ENCODE results near the gene CD300LD. TPM values are rescaled to one million over a fixed set of nuclear protein-coding genes. Genes with fewer than 3 reads are reported as not detected.

The CD300LD gene
- polyA plus RNA-seq, 1 of the 3 experiments (the other 2 are of a cell fraction) = not detected

DNA sequence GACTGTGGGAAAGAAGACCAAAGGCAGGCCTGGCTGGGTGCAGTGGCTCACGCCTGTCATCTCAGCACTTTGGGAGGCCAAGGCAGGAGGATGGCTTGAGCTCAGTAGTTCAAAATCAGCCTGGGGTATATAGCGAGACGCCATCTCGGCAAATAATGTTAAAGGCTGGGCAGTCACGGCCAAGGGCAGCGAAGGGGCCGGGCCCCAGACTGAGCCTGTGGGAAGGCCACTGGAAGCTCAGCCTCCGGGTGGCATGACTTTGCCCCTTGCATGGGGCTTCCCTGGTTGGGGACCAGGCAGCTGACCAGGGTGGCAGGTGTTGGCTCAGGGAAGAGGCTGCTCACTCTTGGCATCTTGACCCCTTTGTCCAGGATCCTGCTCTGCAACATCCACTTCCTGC, 14.0 kb upstream of the CD300LD start:
- 67% methylated on average over 8 of the region's 8 CpGs for WGBS (ENCODE audit: low lambda C conversion rate)
- Histone ChIP-seq H3K9me2 (no peaks in the 10 kb centered on the region), H3K4me1 (ENCODE audit: control insufficient read depth in 1 of 2, insufficient read depth in 2 of 2, low read depth in 1 of 2, low read length in 1 of 2) (no peaks in the 10 kb centered on the region), H3K36me3 (replicated peaks in 1 of 2; ENCODE audit: control insufficient read depth in 1 of 2, insufficient read depth in 2 of 2, low read length in 1 of 2) (no peaks in the 10 kb centered on the region), H3K4me3 (ENCODE audit: low read depth in 2 of 2, low read length in 1 of 2) (no peak overlapping the region), H3K9me3 (no peaks in the 10 kb centered on the region), H3K27ac (ENCODE audit: low read depth in 2 of 2, low read length in 1 of 2) (no peak overlapping the region), H3K79me2 (ENCODE audit: insufficient read depth) (no peaks in the 10 kb centered on the region), H3K27me3 (ENCODE audit: insufficient read depth) (no peaks in the 10 kb centered on the region), H3K4me2 (no peak overlapping the region), H3F3A (replicated peaks; ENCODE audit: insufficient read depth) (no peaks in the 10 kb centered on the region), H4K20me1 (ENCODE audit: insufficient read depth) (no peaks in the 10 kb centered on the region), H2AFZ (ENCODE audit: low read depth) (no peak overlapping the region), H3K9ac (no peak overlapping the region)
- TF ChIP-seq, protein P1, sequence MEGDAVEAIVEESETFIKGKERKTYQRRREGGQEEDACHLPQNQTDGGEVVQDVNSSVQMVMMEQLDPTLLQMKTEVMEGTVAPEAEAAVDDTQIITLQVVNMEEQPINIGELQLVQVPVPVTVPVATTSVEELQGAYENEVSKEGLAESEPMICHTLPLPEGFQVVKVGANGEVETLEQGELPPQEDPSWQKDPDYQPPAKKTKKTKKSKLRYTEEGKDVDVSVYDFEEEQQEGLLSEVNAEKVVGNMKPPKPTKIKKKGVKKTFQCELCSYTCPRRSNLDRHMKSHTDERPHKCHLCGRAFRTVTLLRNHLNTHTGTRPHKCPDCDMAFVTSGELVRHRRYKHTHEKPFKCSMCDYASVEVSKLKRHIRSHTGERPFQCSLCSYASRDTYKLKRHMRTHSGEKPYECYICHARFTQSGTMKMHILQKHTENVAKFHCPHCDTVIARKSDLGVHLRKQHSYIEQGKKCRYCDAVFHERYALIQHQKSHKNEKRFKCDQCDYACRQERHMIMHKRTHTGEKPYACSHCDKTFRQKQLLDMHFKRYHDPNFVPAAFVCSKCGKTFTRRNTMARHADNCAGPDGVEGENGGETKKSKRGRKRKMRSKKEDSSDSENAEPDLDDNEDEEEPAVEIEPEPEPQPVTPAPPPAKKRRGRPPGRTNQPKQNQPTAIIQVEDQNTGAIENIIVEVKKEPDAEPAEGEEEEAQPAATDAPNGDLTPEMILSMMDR (IDR thresholded peaks at IDR 0.05) = no peak
- no peak for TF ChIP-seq CHD2 (IDR thresholded peaks at IDR 0.05; ENCODE audit: low read length, partially characterized antibody)
- TF ChIP-seq SIN3A (IDR thresholded peaks at IDR 0.05; ENCODE audit: borderline replicate concordance, low read depth, low read length) = no peak
- no peak for TF ChIP-seq RXRA (IDR thresholded peaks at IDR 0.05; ENCODE audit: borderline replicate concordance, low read depth)
- TF ChIP-seq, protein P2, sequence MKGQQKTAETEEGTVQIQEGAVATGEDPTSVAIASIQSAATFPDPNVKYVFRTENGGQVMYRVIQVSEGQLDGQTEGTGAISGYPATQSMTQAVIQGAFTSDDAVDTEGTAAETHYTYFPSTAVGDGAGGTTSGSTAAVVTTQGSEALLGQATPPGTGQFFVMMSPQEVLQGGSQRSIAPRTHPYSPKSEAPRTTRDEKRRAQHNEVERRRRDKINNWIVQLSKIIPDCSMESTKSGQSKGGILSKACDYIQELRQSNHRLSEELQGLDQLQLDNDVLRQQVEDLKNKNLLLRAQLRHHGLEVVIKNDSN (IDR thresholded peaks at IDR 0.05; ENCODE audit: borderline replicate concordance, low read depth) = no peak
- TF ChIP-seq NRF1 (IDR thresholded peaks at IDR 0.05; ENCODE audit: low read depth, low read length) = no peak
- no peak for TF ChIP-seq SMC3 (IDR thresholded peaks at IDR 0.05; ENCODE audit: low read depth, low read length)
- TF ChIP-seq FOSL2 (IDR thresholded peaks at IDR 0.05; ENCODE audit: borderline replicate concordance, low read depth) = no peak
- no peak for TF ChIP-seq RFX5 (IDR thresholded peaks at IDR 0.05; ENCODE audit: low read length)
- TF ChIP-seq, protein P3, sequence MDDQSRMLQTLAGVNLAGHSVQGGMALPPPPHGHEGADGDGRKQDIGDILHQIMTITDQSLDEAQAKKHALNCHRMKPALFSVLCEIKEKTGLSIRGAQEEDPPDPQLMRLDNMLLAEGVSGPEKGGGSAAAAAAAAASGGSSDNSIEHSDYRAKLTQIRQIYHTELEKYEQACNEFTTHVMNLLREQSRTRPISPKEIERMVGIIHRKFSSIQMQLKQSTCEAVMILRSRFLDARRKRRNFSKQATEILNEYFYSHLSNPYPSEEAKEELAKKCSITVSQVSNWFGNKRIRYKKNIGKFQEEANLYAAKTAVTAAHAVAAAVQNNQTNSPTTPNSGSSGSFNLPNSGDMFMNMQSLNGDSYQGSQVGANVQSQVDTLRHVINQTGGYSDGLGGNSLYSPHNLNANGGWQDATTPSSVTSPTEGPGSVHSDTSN (IDR thresholded peaks at IDR 0.05) = no peak
- TF ChIP-seq, protein P4, sequence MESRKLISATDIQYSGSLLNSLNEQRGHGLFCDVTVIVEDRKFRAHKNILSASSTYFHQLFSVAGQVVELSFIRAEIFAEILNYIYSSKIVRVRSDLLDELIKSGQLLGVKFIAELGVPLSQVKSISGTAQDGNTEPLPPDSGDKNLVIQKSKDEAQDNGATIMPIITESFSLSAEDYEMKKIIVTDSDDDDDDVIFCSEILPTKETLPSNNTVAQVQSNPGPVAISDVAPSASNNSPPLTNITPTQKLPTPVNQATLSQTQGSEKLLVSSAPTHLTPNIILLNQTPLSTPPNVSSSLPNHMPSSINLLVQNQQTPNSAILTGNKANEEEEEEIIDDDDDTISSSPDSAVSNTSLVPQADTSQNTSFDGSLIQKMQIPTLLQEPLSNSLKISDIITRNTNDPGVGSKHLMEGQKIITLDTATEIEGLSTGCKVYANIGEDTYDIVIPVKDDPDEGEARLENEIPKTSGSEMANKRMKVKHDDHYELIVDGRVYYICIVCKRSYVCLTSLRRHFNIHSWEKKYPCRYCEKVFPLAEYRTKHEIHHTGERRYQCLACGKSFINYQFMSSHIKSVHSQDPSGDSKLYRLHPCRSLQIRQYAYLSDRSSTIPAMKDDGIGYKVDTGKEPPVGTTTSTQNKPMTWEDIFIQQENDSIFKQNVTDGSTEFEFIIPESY (IDR thresholded peaks at IDR 0.05; ENCODE audit: borderline replicate concordance, low read depth) = no peak
- TF ChIP-seq RAD21 (IDR thresholded peaks at IDR 0.05; ENCODE audit: low read length) = no peak
- no peak for TF ChIP-seq GATA2 (CRISPR knock-in tag; IDR thresholded peaks at IDR 0.05)
- TF ChIP-seq, protein P5, sequence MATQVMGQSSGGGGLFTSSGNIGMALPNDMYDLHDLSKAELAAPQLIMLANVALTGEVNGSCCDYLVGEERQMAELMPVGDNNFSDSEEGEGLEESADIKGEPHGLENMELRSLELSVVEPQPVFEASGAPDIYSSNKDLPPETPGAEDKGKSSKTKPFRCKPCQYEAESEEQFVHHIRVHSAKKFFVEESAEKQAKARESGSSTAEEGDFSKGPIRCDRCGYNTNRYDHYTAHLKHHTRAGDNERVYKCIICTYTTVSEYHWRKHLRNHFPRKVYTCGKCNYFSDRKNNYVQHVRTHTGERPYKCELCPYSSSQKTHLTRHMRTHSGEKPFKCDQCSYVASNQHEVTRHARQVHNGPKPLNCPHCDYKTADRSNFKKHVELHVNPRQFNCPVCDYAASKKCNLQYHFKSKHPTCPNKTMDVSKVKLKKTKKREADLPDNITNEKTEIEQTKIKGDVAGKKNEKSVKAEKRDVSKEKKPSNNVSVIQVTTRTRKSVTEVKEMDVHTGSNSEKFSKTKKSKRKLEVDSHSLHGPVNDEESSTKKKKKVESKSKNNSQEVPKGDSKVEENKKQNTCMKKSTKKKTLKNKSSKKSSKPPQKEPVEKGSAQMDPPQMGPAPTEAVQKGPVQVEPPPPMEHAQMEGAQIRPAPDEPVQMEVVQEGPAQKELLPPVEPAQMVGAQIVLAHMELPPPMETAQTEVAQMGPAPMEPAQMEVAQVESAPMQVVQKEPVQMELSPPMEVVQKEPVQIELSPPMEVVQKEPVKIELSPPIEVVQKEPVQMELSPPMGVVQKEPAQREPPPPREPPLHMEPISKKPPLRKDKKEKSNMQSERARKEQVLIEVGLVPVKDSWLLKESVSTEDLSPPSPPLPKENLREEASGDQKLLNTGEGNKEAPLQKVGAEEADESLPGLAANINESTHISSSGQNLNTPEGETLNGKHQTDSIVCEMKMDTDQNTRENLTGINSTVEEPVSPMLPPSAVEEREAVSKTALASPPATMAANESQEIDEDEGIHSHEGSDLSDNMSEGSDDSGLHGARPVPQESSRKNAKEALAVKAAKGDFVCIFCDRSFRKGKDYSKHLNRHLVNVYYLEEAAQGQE (IDR thresholded peaks at IDR 0.05; ENCODE audit: low read depth, low read length) = no peak
- no peak for TF ChIP-seq TEAD4 (IDR thresholded peaks at IDR 0.05; ENCODE audit: borderline replicate concordance, insufficient read depth)
- no peak for TF ChIP-seq RCOR1 (IDR thresholded peaks at IDR 0.05; ENCODE audit: low read length)
- TF ChIP-seq, protein P6, sequence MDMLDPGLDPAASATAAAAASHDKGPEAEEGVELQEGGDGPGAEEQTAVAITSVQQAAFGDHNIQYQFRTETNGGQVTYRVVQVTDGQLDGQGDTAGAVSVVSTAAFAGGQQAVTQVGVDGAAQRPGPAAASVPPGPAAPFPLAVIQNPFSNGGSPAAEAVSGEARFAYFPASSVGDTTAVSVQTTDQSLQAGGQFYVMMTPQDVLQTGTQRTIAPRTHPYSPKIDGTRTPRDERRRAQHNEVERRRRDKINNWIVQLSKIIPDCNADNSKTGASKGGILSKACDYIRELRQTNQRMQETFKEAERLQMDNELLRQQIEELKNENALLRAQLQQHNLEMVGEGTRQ (IDR thresholded peaks at IDR 0.05; ENCODE audit: borderline replicate concordance, low read depth, low read length) = no peak
- TF ChIP-seq, protein P7, sequence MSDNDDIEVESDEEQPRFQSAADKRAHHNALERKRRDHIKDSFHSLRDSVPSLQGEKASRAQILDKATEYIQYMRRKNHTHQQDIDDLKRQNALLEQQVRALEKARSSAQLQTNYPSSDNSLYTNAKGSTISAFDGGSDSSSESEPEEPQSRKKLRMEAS (IDR thresholded peaks at IDR 0.05; ENCODE audit: low read depth) = no peak
- no peak for TF ChIP-seq GABPA (IDR thresholded peaks at IDR 0.05; ENCODE audit: low read depth)
- CTCF ChIA-PET = interaction anchor here (0.8 to 4.1 kb wide), 4 partner anchors 10 to 238 kb away, joined by 3 to 19 read pairs (median 6); partner anchors contain the start of gene GPR142
- POLR2A ChIA-PET = no interaction called here
- no peak for DNase-seq
